ENCODE measurements around the gene CTIF. TPM values are rescaled to one million over a fixed set of nuclear protein-coding genes. Genes with fewer than 3 reads are reported as not detected.

CTIF gene
- polyA plus RNA-seq, 1 donor from 2014 or later, result 50.2 TPM

DNA sequence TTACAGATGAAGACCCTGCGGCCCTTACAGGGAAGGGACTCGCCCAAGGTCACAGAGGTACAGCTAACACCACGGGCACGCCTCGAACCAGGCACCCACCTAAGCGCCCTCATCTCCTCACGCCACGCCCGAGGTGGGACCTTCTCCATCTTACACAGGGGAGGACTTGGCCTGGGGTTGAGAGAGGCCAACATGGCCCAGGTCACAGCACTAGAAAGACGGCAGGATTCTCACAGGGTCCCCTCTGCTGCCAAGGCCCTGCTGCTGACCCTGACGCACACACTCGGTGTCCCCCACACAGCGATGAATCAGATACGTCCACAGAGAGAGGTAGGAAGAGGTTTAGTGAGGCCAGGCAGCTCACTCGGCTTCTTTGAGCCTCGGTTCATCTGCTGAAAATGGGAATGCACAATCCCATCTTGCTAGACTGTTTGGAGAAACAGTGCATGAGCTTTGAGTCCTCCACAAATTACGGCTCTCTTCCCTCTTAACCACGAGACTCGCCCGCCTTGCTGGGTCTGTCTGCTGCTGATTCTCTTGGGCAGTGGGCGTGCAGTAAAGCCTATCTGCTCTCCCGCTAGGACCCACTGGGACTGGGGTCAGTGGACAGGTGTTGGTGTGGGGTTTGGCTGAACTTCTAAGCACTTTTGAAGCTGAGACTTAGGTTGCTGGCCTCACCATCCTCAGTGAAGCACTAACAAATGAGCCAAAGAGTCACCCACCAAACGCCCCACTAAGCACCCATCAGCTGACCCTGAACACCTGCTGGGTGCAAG, 332.7 kb downstream of the CTIF start:
- H3K79me2 ChIP-seq (replicated peaks; ENCODE audit: insufficient read depth, low read length), result no peaks in the 10 kb centered on the region
- no peaks in the 10 kb centered on the region for H3K27me3 ChIP-seq (ENCODE audit: insufficient read depth, low read depth, low read length)
- no peaks in the 10 kb centered on the region for H3K9me3 ChIP-seq (ENCODE audit: low read length)
- H3K4me3 ChIP-seq (ENCODE audit: low read length), result no peak overlapping the region
- TF ChIP-seq CTCF (IDR thresholded peaks at IDR 0.05; ENCODE audit: poor library complexity, severe bottlenecking), result no peak
- no peak for TF ChIP-seq SMC3 (conservative IDR thresholded peaks at IDR 0.05; ENCODE audit: poor library complexity)
- TF ChIP-seq RAD21 (conservative IDR thresholded peaks at IDR 0.05), result no peak
- TF ChIP-seq EP300 (conservative IDR thresholded peaks at IDR 0.05; ENCODE audit: poor library complexity, severe bottlenecking), result no peak
- TF ChIP-seq POLR2AphosphoS5 (IDR thresholded peaks at IDR 0.05), result no peak
- no peak for TF ChIP-seq TAF1 (IDR thresholded peaks at IDR 0.05; ENCODE audit: low read depth)
- TF ChIP-seq EZH2 (IDR thresholded peaks at IDR 0.05; ENCODE audit: borderline replicate concordance, insufficient read depth, low read length, poor library complexity, severe bottlenecking), result no peak
- no peak for TF ChIP-seq MXI1 (conservative IDR thresholded peaks at IDR 0.05; ENCODE audit: poor library complexity, severe bottlenecking)
- no peak for TF ChIP-seq REST (IDR thresholded peaks at IDR 0.05; ENCODE audit: borderline replicate concordance)
- no peaks in the 10 kb centered on the region for H3K9me2 ChIP-seq (ENCODE audit: insufficient read depth, low read length)
- H2AFZ ChIP-seq (ENCODE audit: low read depth, low read length), result no peak overlapping the region
- no peak overlapping the region for H3K4me2 ChIP-seq (ENCODE audit: low read length)
- H3K27ac ChIP-seq (ENCODE audit: low read length), result no peak overlapping the region
- no peaks in the 10 kb centered on the region for H3F3A ChIP-seq (ENCODE audit: insufficient read depth, low read length, poor library complexity, severe bottlenecking)
- no peak overlapping the region for H3K9ac ChIP-seq (ENCODE audit: low read length)
- H4K20me1 ChIP-seq (ENCODE audit: insufficient read depth), result no peaks in the 10 kb centered on the region
- H3K36me3 ChIP-seq (ENCODE audit: insufficient read depth, low read length), result no peaks in the 10 kb centered on the region

GRCh38 chr18:48872234-48873145, 333.7 kb downstream of the CTIF start:
- Histone ChIP-seq H4K20me1 (ENCODE audit: insufficient read depth) (no peaks in the 10 kb centered on the region), H3K36me3 (ENCODE audit: insufficient read depth, low read length) (no peaks in the 10 kb centered on the region), H3F3A (ENCODE audit: insufficient read depth, low read length, poor library complexity, severe bottlenecking) (no peaks in the 10 kb centered on the region), H3K79me2 (replicated peaks; ENCODE audit: insufficient read depth, low read length) (no peaks in the 10 kb centered on the region), H3K9me2 (ENCODE audit: insufficient read depth, low read length) (no peaks in the 10 kb centered on the region), H3K27me3 (ENCODE audit: insufficient read depth, low read depth, low read length) (no peaks in the 10 kb centered on the region), H3K4me3 (ENCODE audit: low read length) (no peak overlapping the region), H2AFZ (ENCODE audit: low read depth, low read length) (no peak overlapping the region), H3K4me2 (ENCODE audit: low read length) (no peak overlapping the region), H3K27ac (ENCODE audit: low read length) (no peak overlapping the region), H3K9me3 (ENCODE audit: low read length) (no peaks in the 10 kb centered on the region), H3K9ac (ENCODE audit: low read length) (no peak overlapping the region)
- TF ChIP-seq MXI1 (conservative IDR thresholded peaks at IDR 0.05; ENCODE audit: poor library complexity, severe bottlenecking), result no peak
- TF ChIP-seq EP300 (conservative IDR thresholded peaks at IDR 0.05; ENCODE audit: poor library complexity, severe bottlenecking), result no peak
- no peak for TF ChIP-seq SMC3 (conservative IDR thresholded peaks at IDR 0.05; ENCODE audit: poor library complexity)
- no peak for TF ChIP-seq TAF1 (IDR thresholded peaks at IDR 0.05; ENCODE audit: low read depth)
- TF ChIP-seq REST (IDR thresholded peaks at IDR 0.05; ENCODE audit: borderline replicate concordance), result no peak
- TF ChIP-seq EZH2 (IDR thresholded peaks at IDR 0.05; ENCODE audit: borderline replicate concordance, insufficient read depth, low read length, poor library complexity, severe bottlenecking), result no peak
- TF ChIP-seq POLR2AphosphoS5 (IDR thresholded peaks at IDR 0.05), result no peak
- no peak for TF ChIP-seq RAD21 (conservative IDR thresholded peaks at IDR 0.05)
- no peak for TF ChIP-seq CTCF (IDR thresholded peaks at IDR 0.05; ENCODE audit: poor library complexity, severe bottlenecking)

Measured in neural cell (in vitro differentiated cells).